HepG2 (cell line): ENCODE measurements around the gene LIN28A. TPM values are rescaled to one million over a fixed set of nuclear protein-coding genes. Genes with fewer than 3 reads are reported as not detected.

Experiments
- ARID2 ChIP-seq: sonication (generic); formaldehyde crosslinking; IDR thresholded peaks from 2 replicates; pipeline ENCODE4 v1.8.1; 2022; ENCODE audit warnings: mild to moderate bottlenecking, missing genetic modification reagents, borderline replicate concordance
- CAMTA2 ChIP-seq: sonication (generic); formaldehyde crosslinking; IDR thresholded peaks from 2 replicates; pipeline ENCODE4 v1.4.0; 2020; ENCODE audit warnings: mild to moderate bottlenecking, missing genetic modification reagents, borderline replicate concordance
- ETV6 ChIP-seq: sonication (generic); formaldehyde crosslinking; conservative IDR thresholded peaks from 2 replicates; pipeline ENCODE4 v1.4.0; 2020; ENCODE audit warnings: missing genetic modification reagents
- FOXJ3 ChIP-seq: sonication (generic); formaldehyde crosslinking; IDR thresholded peaks from 2 replicates; pipeline ENCODE4 v1.4.0; 2020; ENCODE audit warnings: missing genetic modification reagents, mild to moderate bottlenecking, borderline replicate concordance
- GLI4 ChIP-seq: sonication (generic); formaldehyde crosslinking; IDR thresholded peaks from 2 replicates; pipeline ENCODE4 v1.5.1; 2020; ENCODE audit warnings: missing genetic modification reagents, mild to moderate bottlenecking, moderate library complexity, borderline replicate concordance
- JARID2 ChIP-seq: sonication (generic); formaldehyde crosslinking; IDR thresholded peaks from 2 replicates; pipeline ENCODE4 v1.8.1; 2023; ENCODE audit warnings: missing genetic modification reagents, inconsistent platforms; ENCODE audit not compliant: insufficient replicate concordance
- KAT7 ChIP-seq: IDR thresholded peaks from 2 replicates; pipeline ENCODE4 v1.6.1; 2018; ENCODE audit warnings: borderline replicate concordance, missing compliant biosample characterization
- KLF13 ChIP-seq: sonication (generic); formaldehyde crosslinking; IDR thresholded peaks from 2 replicates; pipeline ENCODE4 v1.4.0; 2020; ENCODE audit warnings: mild to moderate bottlenecking, missing genetic modification reagents
- MTF2 ChIP-seq: sonication (generic); formaldehyde crosslinking; IDR thresholded peaks from 2 replicates; pipeline ENCODE4 v1.5.0; 2020; ENCODE audit warnings: missing genetic modification reagents, borderline replicate concordance
- NFIB ChIP-seq: sonication (generic); formaldehyde crosslinking; IDR thresholded peaks from 2 replicates; pipeline ENCODE4 v1.9.0; 2021; ENCODE audit warnings: missing genetic modification reagents, mild to moderate bottlenecking, borderline replicate concordance
- PAX8 ChIP-seq: sonication (generic); formaldehyde crosslinking; IDR thresholded peaks from 2 replicates; pipeline ENCODE4 v1.8.0; 2022; ENCODE audit warnings: mild to moderate bottlenecking, missing genetic modification reagents, borderline replicate concordance
- POLR2G ChIP-seq: fragments of 200-400 bp; formaldehyde crosslinking; IDR thresholded peaks from 2 replicates; pipeline ENCODE4 v1.6.1; 2018; ENCODE audit warnings: mild to moderate bottlenecking, low read depth, low read length, moderate library complexity
- TBP ChIP-seq: sonication (generic); formaldehyde crosslinking; IDR thresholded peaks from 2 replicates; pipeline ENCODE4 v1.5.0; 2020; ENCODE audit warnings: missing genetic modification reagents
- TCF7 ChIP-seq: sonication (generic); IDR thresholded peaks from 2 replicates; pipeline ENCODE4 v1.6.1; 2016; ENCODE audit warnings: antibody characterized with exemption, low read depth
- TMF1 ChIP-seq: sonication (generic); formaldehyde crosslinking; IDR thresholded peaks from 2 replicates; pipeline ENCODE4 v1.8.1; 2022; ENCODE audit warnings: low read depth, missing genetic modification reagents
- YY1 ChIP-seq: IDR thresholded peaks from 2 replicates; pipeline ENCODE4 v1.6.1; 2011; ENCODE audit warnings: low read length, low read depth, moderate library complexity, mild to moderate bottlenecking; ENCODE audit not compliant: insufficient read depth, insufficient replicate concordance
- ZFP90 ChIP-seq: sonication (generic); formaldehyde crosslinking; IDR thresholded peaks from 2 replicates; pipeline ENCODE4 v1.8.0; 2022; ENCODE audit warnings: missing genetic modification reagents, mild to moderate bottlenecking, inconsistent platforms, borderline replicate concordance
- ZNF564 ChIP-seq: sonication (generic); formaldehyde crosslinking; IDR thresholded peaks from 2 replicates; pipeline ENCODE4 v1.8.1; 2023; ENCODE audit warnings: mild to moderate bottlenecking, missing genetic modification reagents
- ZNF782 ChIP-seq: sonication (generic); formaldehyde crosslinking; IDR thresholded peaks from 2 replicates; pipeline ENCODE4 v1.4.0; 2020; ENCODE audit warnings: missing genetic modification reagents, mild to moderate bottlenecking, borderline replicate concordance
- polyA plus RNA-seq, 8 experiments: library from polyadenylated mRNA; depleted of rRNA in 3 of 8; stranded (reverse) in 7 of 8; unstranded in 1 of 8; fragments of >200 nt; fragmentation: Illumina TruSeq in 4 of 8; extraction: Trizol in 4 of 8; gene quantifications; 2 replicates each; pipeline versions ENCODE4 v1.2.1 to v1.2.3, GENCODE V29; 2011 to 2016; ENCODE audit warnings: low read depth in 4 of 8, missing spikeins in 1 of 8, mixed read lengths in 1 of 8; ENCODE audit not compliant: insufficient read depth in 1 of 8
- total RNA-seq, 5 experiments: library from RNA; depleted of rRNA; stranded (reverse); fragments of >200 nt; fragmentation: Illumina TruSeq; extraction: Trizol; gene quantifications; 2 replicates each; pipeline ENCODE4 v1.2.3, GENCODE V29; 2016; ENCODE audit warnings: low read depth in 1 of 5
- TF ChIP-seq, protein P1 (sequence below): sonication (generic); formaldehyde crosslinking; IDR thresholded peaks from 2 replicates; pipeline ENCODE4 v1.9.0; 2022; ENCODE audit warnings: low read depth, missing genetic modification reagents
- TF ChIP-seq, protein P2 (sequence below): sonication (generic); formaldehyde crosslinking; IDR thresholded peaks from 2 replicates; pipeline ENCODE4 v1.8.0; 2022; ENCODE audit warnings: missing genetic modification reagents, mild to moderate bottlenecking, moderate library complexity, borderline replicate concordance
- TF ChIP-seq, protein P3 (sequence below): fragments of 450-650 bp; IDR thresholded peaks from 2 replicates; pipeline ENCODE4 v1.6.1; 2016

The LIN28A gene
- total and polyA plus RNA-seq, 2 of the 13 experiments (the other 11 are each of a cell fraction or from before 2014, with no cell fraction given): not detected

DNA sequence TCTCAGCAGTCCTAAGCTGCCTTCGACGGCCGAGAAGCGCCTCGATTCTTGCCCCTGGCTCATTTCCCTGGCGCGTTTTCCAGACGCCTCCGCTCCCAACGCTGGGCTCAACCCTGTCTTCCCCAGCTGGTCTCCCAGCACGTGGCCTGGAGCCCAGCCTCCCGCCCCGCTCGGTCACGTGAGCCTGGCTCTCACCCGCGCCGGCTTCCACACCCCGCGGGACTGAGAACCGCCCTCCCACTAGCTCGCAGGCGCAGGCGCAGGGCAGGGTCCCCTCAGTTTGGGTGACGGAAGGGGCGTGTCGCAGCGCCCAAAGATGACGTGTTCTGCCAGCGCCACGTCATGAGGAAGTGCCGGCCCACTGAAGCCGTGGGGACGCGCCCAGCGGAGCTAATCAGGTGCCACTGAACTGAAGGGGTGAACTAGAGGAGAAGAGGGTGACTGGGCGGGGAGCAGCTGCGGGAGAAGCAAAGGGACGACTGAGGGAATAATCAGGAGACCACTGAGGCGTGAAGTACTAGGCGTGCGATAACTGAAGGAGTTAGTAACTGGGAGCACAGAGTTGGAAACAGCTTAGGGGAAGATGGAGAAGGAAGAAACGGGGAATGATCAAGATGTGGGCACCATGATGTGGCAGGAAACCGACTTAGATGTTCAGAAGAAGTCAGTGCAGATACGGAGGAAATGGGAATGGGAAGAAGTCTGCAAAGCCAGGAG lies 21.5 kb downstream of the LIN28A start, which contains the start of gene DHDDS (continued):
- TF ChIP-seq CAMTA2 (CRISPR knock-in tag) (0 out of 2 replicates have a peak, but pooled peaks have one; percentile 64), NFIB (CRISPR knock-in tag) (no peak), ZNF782 (no peak), JARID2 (peak; percentile 86), ZNF564 (CRISPR knock-in tag) (peak; percentile 92), ZFP90 (CRISPR knock-in tag) (peak; percentile 95; the same call in 1 of the 2 replicates), MTF2 (CRISPR knock-in tag) (0 out of 2 replicates have a peak, but pooled peaks have one; percentile 64), GLI4 (CRISPR knock-in tag) (peak; percentile 89; the same call in 1 of the 2 replicates), TBP (CRISPR knock-in tag) (no peak), PAX8 (CRISPR knock-in tag) (peak; percentile 82; the same call in 1 of the 2 replicates), ETV6 (CRISPR knock-in tag) (peak; percentile 88), POLR2G (peak; percentile 93), KAT7 (CRISPR knock-in tag) (peak; percentile 81), KLF13 (CRISPR knock-in tag) (peak; percentile 95; the same call in 1 of the 2 replicates), ARID2 (CRISPR knock-in tag) (peak; percentile 99; the same call in 1 of the 2 replicates), TCF7 (no peak), TMF1 (CRISPR knock-in tag) (peak; percentile 99), FOXJ3 (CRISPR knock-in tag) (no peak), YY1 (peak; percentile 72)
- TF ChIP-seq, protein P1, sequence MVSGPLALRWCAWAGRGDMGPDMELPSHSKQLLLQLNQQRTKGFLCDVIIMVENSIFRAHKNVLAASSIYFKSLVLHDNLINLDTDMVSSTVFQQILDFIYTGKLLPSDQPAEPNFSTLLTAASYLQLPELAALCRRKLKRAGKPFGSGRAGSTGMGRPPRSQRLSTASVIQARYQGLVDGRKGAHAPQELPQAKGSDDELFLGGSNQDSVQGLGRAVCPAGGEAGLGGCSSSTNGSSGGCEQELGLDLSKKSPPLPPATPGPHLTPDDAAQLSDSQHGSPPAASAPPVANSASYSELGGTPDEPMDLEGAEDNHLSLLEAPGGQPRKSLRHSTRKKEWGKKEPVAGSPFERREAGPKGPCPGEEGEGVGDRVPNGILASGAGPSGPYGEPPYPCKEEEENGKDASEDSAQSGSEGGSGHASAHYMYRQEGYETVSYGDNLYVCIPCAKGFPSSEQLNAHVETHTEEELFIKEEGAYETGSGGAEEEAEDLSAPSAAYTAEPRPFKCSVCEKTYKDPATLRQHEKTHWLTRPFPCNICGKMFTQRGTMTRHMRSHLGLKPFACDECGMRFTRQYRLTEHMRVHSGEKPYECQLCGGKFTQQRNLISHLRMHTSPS (CRISPR knock-in tag): peak; percentile 15; the same call in 1 of the 2 replicates
- TF ChIP-seq, protein P2, sequence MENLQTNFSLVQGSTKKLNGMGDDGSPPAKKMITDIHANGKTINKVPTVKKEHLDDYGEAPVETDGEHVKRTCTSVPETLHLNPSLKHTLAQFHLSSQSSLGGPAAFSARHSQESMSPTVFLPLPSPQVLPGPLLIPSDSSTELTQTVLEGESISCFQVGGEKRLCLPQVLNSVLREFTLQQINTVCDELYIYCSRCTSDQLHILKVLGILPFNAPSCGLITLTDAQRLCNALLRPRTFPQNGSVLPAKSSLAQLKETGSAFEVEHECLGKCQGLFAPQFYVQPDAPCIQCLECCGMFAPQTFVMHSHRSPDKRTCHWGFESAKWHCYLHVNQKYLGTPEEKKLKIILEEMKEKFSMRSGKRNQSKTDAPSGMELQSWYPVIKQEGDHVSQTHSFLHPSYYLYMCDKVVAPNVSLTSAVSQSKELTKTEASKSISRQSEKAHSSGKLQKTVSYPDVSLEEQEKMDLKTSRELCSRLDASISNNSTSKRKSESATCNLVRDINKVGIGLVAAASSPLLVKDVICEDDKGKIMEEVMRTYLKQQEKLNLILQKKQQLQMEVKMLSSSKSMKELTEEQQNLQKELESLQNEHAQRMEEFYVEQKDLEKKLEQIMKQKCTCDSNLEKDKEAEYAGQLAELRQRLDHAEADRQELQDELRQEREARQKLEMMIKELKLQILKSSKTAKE (CRISPR knock-in tag): no peak; the same call in 1 of the 2 replicates
- TF ChIP-seq, protein P3, sequence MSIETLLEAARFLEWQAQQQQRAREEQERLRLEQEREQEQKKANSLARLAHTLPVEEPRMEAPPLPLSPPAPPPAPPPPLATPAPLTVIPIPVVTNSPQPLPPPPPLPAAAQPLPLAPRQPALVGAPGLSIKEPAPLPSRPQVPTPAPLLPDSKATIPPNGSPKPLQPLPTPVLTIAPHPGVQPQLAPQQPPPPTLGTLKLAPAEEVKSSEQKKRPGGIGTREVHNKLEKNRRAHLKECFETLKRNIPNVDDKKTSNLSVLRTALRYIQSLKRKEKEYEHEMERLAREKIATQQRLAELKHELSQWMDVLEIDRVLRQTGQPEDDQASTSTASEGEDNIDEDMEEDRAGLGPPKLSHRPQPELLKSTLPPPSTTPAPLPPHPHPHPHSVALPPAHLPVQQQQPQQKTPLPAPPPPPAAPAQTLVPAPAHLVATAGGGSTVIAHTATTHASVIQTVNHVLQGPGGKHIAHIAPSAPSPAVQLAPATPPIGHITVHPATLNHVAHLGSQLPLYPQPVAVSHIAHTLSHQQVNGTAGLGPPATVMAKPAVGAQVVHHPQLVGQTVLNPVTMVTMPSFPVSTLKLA: peak; percentile 85
